Spinal cord (tissue), 10 donors: Measurements from ENCODE around the gene MTMR8. TPM values are rescaled to one million over a fixed set of nuclear protein-coding genes. Genes with fewer than 3 reads are reported as not detected.
"Not testable (repeated sequence)": the region's sequence is repeated elsewhere in the genome, so short reads cannot be mapped to it uniquely, and the experiment has no call there.

Experiments used
- DNase-seq, 6 donors: peaks; one replicate each; pipeline versions ENCODE4 v3.0.0 to v3.0.0-alpha.2; 2013 to 2015; ENCODE audit warnings: low spot score in 6 of 6, low read depth in 4 of 6
- H3K27ac ChIP-seq: one replicate; pipeline ENCODE4 v1.5.1; 2013; ENCODE audit warnings: low read depth, low read length, control low read depth
- H3K27me3 ChIP-seq: one replicate; pipeline ENCODE4 v1.6.1; 2013; ENCODE audit warnings: low read length; ENCODE audit not compliant: control insufficient read depth, insufficient read depth
- H3K36me3 ChIP-seq: one replicate; pipeline ENCODE4 v1.6.1; 2013; ENCODE audit warnings: low read length; ENCODE audit not compliant: control insufficient read depth, insufficient read depth
- H3K4me1 ChIP-seq: one replicate; pipeline ENCODE4 v1.6.1; 2013; ENCODE audit warnings: low read length; ENCODE audit not compliant: control insufficient read depth, insufficient read depth
- H3K4me3 ChIP-seq: one replicate; pipeline ENCODE4 v1.5.1; 2013; ENCODE audit warnings: low read depth, low read length, control low read depth
- H3K9me3 ChIP-seq: one replicate; pipeline ENCODE4 v1.6.1; 2013; ENCODE audit warnings: low read length; ENCODE audit not compliant: control insufficient read depth, insufficient read depth
- WGBS: methylation state at CpG from one replicate; pipeline ENCODE4 v1.1.5; 2013; ENCODE audit warnings: missing lambda C conversion rate; ENCODE audit not compliant: insufficient coverage; 5-methylcytosine and 5-hydroxymethylcytosine counted together
- long read RNA-seq, 4 donors: transcript quantifications; one replicate each; lab custom pipeline, GENCODE V29; 2026
- polyA plus RNA-seq, 2 donors: library from polyadenylated mRNA; unstranded; fragments of 120-200 nt; gene quantifications; one replicate each; pipeline ENCODE4 v1.2.1, GENCODE V29; 2013; ENCODE audit not compliant: insufficient read length in 2 of 2
- total RNA-seq, 2 donors: library from RNA; depleted of rRNA in 1 of 2; stranded (reverse); fragments of 120-200 nt in 1 of 2; fragments of >200 nt in 1 of 2; gene quantifications; one replicate each; pipeline versions ENCODE4 v1.2.3 to v1.2.4, GENCODE V29; 2013 to 2014
- donor health status: healthy.

The MTMR8 gene
- 1 to 10 TPM; 4.0 to 4.5 TPM for total RNA-seq
- polyA plus RNA-seq: 1 to 10 TPM; 1.5 to 1.9 TPM
- long read RNA-seq, donor 1: 0 reads
- long read RNA-seq, donor 2: 0 reads
- long read RNA-seq, donor 3: 0 reads
- long read RNA-seq, donor 4: 0 reads

DNA sequence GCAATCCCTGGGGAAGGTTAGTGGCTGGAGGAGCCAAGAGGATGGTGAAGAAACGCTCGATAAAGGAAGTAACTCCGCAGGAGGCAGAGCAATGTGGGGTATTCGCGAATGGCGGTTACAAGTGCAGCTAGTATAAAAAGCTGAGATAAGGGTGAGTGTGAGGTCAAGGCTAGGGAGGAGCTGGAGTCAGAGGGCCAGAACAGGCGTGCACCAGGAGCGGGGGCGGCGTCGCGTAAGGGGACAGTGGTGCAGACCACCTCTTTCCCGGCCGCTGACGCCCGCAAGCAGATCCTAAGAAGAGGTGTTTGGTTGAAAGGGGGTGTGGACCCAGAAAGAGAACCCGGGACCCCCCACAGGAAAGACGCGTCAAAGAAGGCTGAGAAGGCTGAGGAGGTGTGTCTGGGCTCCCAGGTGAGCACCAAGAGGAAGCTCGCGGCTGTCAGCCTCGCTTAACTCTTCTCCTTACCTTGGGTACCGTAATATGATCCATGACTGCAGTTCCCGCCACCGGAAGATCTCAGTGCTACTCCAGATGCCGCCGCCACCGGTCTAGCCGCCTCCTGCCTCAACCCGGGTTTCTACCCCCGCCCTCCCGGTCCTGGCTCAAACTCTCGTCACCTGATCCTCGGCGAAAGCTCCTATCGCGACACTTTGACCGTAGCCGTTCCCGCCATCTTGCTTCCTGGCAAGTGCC is at the start of gene MTMR8:
MTMR8 (minus strand) TSS at position 579 of the 694 bp plus-strand sequence; CDS start at position 490, 89 bp downstream.
- H3K27me3 ChIP-seq: no peaks in the 10 kb centered on the region
- peak within 1 kb of the TSS; percentile 51 for H3K4me3 ChIP-seq
- peak; percentile 22 to 91 (median 42) for DNase-seq
- 25% methylated on average over 38 of the region's 40 CpGs for WGBS
- H3K36me3 ChIP-seq: no peaks in the 10 kb centered on the region
- H3K9me3 ChIP-seq: no peaks in the 10 kb centered on the region
- H3K27ac ChIP-seq: no peak within 1 kb of the TSS
- H3K4me1 ChIP-seq: peaks cover 6% of the 10 kb centered on the region

- no peaks in the 10 kb centered on the region for H3K27me3 ChIP-seq
- H3K27ac ChIP-seq: no peak overlapping the region
- no peak for DNase-seq
- no peaks in the 10 kb centered on the region for H3K36me3 ChIP-seq
- no peak overlapping the region for H3K4me3 ChIP-seq
- no CpG with 5 or more reads among the region's 2 CpGs for whole genome bisulfite sequencing
- H3K4me1 ChIP-seq: no peaks in the 10 kb centered on the region
- no peaks in the 10 kb centered on the region for H3K9me3 ChIP-seq
Measured at GRCh38 chrX:64439551-64439950, 44.3 kb upstream of the MTMR8 start.

DNA sequence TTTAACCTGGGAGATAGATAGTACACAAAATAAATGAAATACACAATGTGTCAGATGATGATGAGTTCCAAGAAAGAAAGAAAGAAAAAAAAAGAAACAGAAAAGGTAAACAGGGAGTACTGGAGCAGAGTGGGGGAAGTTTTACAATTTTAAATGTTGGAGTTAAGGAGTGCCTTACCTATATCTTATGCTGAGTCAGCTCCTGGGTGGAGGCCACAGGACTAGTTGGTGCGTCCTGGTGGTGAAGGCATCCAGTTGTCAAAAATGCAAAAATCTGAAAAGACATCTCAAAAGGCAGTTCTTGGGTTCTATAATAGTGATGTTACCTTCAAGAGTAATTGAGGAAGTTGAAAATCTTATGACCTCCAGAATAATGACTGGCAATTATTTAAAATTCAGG is 42.4 kb upstream of the MTMR8 start:
- Histone ChIP-seq H3K36me3 (no peaks in the 10 kb centered on the region), H3K27ac (no peak overlapping the region), H3K9me3 (no peaks in the 10 kb centered on the region), H3K27me3 (no peaks in the 10 kb centered on the region), H3K4me3 (no peak overlapping the region), H3K4me1 (no peaks in the 10 kb centered on the region)
- WGBS: no CpG with 5 or more reads among the region's 1 CpG
- no peak for DNase-seq

DNA sequence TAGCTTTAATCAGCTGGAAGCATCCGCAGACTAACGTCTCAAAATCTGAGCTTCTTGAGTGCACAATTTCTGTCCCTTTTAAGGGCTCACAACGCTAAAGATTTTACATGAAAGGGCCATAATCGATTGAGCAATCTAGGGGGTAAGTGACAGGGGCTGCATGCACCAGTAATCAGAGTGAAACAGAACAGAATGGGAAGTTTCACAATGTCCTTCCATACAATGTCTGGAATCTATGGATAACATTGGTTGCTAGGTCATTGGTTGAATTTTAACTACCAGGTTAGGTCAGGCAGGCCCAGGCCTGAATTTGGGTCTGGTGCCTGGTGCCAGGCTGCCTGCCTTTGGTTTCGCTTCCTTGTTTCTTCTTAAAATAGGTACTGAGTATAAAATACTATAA is 42.0 kb upstream of the MTMR8 start:
- no peak for DNase-seq
- no peaks in the 10 kb centered on the region for H3K9me3 ChIP-seq
- no peak overlapping the region for H3K27ac ChIP-seq
- H3K4me1 ChIP-seq: no peaks in the 10 kb centered on the region
- H3K36me3 ChIP-seq: no peaks in the 10 kb centered on the region
- H3K4me3 ChIP-seq: no peak overlapping the region
- WGBS: 46% methylated on average over 4 of the region's 5 CpGs
- no peaks in the 10 kb centered on the region for H3K27me3 ChIP-seq

GRCh38 chrX:64428371-64428770 is 33.1 kb upstream of the MTMR8 start:
- Histone ChIP-seq H3K9me3 (no peaks in the 10 kb centered on the region), H3K4me3 (no peak overlapping the region), H3K27ac (no peak overlapping the region), H3K36me3 (no peaks in the 10 kb centered on the region), H3K4me1 (no peaks in the 10 kb centered on the region), H3K27me3 (no peaks in the 10 kb centered on the region)
- DNase-seq: no peak

GRCh38 chrX:64427787-64428186 is 32.5 kb upstream of the MTMR8 start:
- H3K9me3 ChIP-seq: no peaks in the 10 kb centered on the region
- no peak overlapping the region for H3K27ac ChIP-seq
- H3K4me1 ChIP-seq: no peaks in the 10 kb centered on the region
- no peak overlapping the region for H3K4me3 ChIP-seq
- no peaks in the 10 kb centered on the region for H3K27me3 ChIP-seq
- no CpG with 5 or more reads among the region's 2 CpGs for WGBS
- no peaks in the 10 kb centered on the region for H3K36me3 ChIP-seq
- DNase-seq: no peak

DNA sequence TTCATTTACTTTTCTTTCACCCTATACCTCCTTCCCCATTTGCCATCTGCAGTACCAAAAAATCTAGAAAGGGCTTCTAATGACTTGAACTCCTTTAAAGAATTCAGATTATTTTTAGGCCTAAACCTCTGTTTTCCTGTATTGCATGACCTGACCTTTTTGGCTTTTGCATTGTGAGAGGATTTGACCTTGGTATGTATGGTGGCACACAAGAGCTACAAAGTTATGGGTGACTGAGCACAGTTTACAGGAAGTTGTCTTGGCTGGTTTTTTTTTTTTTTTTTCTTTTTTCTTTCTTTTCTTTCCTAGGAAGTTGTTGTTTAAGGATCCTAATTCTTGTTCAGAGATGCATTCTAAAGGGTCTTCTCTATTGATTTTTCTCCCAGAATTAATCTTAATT is 32.0 kb upstream of the MTMR8 start:
- H3K27ac ChIP-seq: no peak overlapping the region
- H3K4me1 ChIP-seq: no peaks in the 10 kb centered on the region
- H3K9me3 ChIP-seq: no peaks in the 10 kb centered on the region
- H3K36me3 ChIP-seq: no peaks in the 10 kb centered on the region
- H3K27me3 ChIP-seq: no peaks in the 10 kb centered on the region
- DNase-seq: no peak
- no peak overlapping the region for H3K4me3 ChIP-seq

DNA sequence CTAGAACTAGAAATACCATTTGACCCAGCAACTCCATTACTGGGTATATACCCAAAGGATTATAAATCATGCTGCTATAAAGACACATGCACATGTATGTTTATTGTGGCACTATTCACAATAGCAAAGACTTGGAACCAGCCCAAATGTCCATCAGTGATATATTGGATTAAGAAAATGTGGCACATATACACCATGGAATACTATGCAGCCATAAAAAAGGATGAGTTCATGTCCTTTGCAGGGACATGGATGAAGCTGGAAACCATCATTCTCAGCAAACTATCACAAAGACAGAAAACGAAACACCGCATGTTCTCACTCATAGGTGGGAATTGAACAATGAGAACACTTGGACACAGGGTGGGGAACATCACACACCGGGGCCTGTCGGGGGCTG is 14.5 kb upstream of the MTMR8 start:
- DNase-seq, H3K9me3 ChIP-seq, H3K4me3 ChIP-seq, H3K36me3 ChIP-seq, H3K27ac ChIP-seq, H3K27me3 ChIP-seq, H3K4me1 ChIP-seq: not testable (repeated sequence)
- WGBS: no CpG with 5 or more reads among the region's 4 CpGs

GRCh38 chrX:64398088-64398487 is 2.8 kb upstream of the MTMR8 start:
- H3K9me3 ChIP-seq: no peaks in the 10 kb centered on the region
- H3K4me3 ChIP-seq: no peak overlapping the region
- no peaks in the 10 kb centered on the region for H3K27me3 ChIP-seq
- H3K36me3 ChIP-seq: no peaks in the 10 kb centered on the region
- no CpG with 5 or more reads among the region's 1 CpG for WGBS
- H3K4me1 ChIP-seq: peaks cover 6% of the 10 kb centered on the region
- no peak for DNase-seq
- H3K27ac ChIP-seq: no peak overlapping the region

DNA sequence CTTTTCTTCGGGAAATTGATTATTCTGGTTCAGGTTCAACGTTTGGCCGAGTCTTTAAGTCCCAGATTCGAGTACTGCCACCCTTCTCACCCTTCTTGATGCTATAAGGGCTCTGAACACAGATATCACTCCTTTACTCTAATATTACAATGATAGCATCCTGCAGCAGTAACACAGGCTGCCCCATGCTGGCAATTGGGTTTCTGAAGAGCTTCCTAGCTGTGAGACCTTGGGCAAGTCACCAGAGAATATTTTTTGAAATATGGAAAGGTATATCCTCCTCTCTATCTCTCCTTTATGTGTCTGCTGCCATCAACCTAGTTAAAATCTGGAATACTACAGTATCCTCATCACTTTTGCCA is 297 bp upstream of the MTMR8 start:
- Histone ChIP-seq H3K4me3 (peak overlapping the region; percentile 51), H3K27ac (no peak overlapping the region), H3K36me3 (no peaks in the 10 kb centered on the region), H3K27me3 (no peaks in the 10 kb centered on the region), H3K4me1 (peaks cover 6% of the 10 kb centered on the region), H3K9me3 (no peaks in the 10 kb centered on the region)
- no peak for DNase-seq
- 5% methylated on average over 4 of the region's 4 CpGs for WGBS
